Activated naive CD8-positive, alpha-beta T cell treated with anti-CD3 and anti-CD28 coated beads, Interleukin-2, amount 50 U/mL, for 16 hours (primary cell): ENCODE data around the gene TIPARP.
"Not testable (repeated sequence)": the region's sequence is repeated elsewhere in the genome, so short reads cannot be mapped to it uniquely, and the experiment has no call there.

Experiments
- DNase-seq: peaks from one replicate; pipeline ENCODE4 v3.0.0-alpha.2; 2020; ENCODE audit warnings: low read depth, low spot score

TIPARP gene

GRCh38 chr3:156711944-156712343 lies 37.6 kb downstream of the TIPARP start:
- not testable (repeated sequence) for DNase-seq

GRCh38 chr3:156716105-156716862 lies 41.9 kb downstream of the TIPARP start:
- DNase-seq: no peak

- no peak for DNase-seq
Measured at GRCh38 chr3:156718622-156719306, 44.4 kb downstream of the TIPARP start.

- DNase-seq: no peak
Measured at GRCh38 chr3:156720826-156721225, 46.4 kb downstream of the TIPARP start.

- DNase-seq: no peak
Measured at GRCh38 chr3:156721687-156722618, 47.6 kb downstream of the TIPARP start.

- no peak for DNase-seq
Measured at GRCh38 chr3:156723182-156723619, 48.8 kb downstream of the TIPARP start.

- no peak for DNase-seq
Measured at GRCh38 chr3:156725682-156726081, 51.3 kb downstream of the TIPARP start.

GRCh38 chr3:156726456-156726855 lies 52.1 kb downstream of the TIPARP start:
- no peak for DNase-seq

GRCh38 chr3:156727519-156728205 lies 53.3 kb downstream of the TIPARP start:
- no peak for DNase-seq

- no peak for DNase-seq
Measured at GRCh38 chr3:156728267-156728985, 54.0 kb downstream of the TIPARP start.

GRCh38 chr3:156729460-156730179 lies 55.2 kb downstream of the TIPARP start:
- DNase-seq: no peak

- no peak for DNase-seq
Measured at GRCh38 chr3:156731813-156732212, 57.4 kb downstream of the TIPARP start.

- no peak for DNase-seq
Measured at GRCh38 chr3:156732261-156732660, 57.9 kb downstream of the TIPARP start.

GRCh38 chr3:156732715-156733421 lies 58.5 kb downstream of the TIPARP start:
- DNase-seq: no peak

- DNase-seq: not testable (repeated sequence)
Measured at GRCh38 chr3:156734661-156735060, 60.3 kb downstream of the TIPARP start.

GRCh38 chr3:156735471-156735870 lies 61.1 kb downstream of the TIPARP start:
- DNase-seq: no peak

GRCh38 chr3:156737049-156737448 lies 62.7 kb downstream of the TIPARP start:
- not testable (repeated sequence) for DNase-seq

GRCh38 chr3:156738251-156738650 lies 63.9 kb downstream of the TIPARP start:
- DNase-seq: no peak

- no peak for DNase-seq
Measured at GRCh38 chr3:156739976-156740375, 65.6 kb downstream of the TIPARP start.
